Karpas-422 (cell line): ENCODE data around the gene TMSB10. TPM values are rescaled to one million over a fixed set of nuclear protein-coding genes. Genes with fewer than 3 reads are reported as not detected.
"Not testable (repeated sequence)": the region's sequence is repeated elsewhere in the genome, so short reads cannot be mapped to it uniquely, and the experiment has no call there.

Experiments used
- DNase-seq: peaks from one replicate; pipeline ENCODE4 v3.0.0-alpha.2; 2015
- H2AFZ ChIP-seq: fragments of 200-600 bp; sonication (generic); 2 replicates; pipeline ENCODE4 v1.6.1; 2014; ENCODE audit warnings: antibody characterized with exemption, low read length, mixed read lengths
- H3K27ac ChIP-seq: fragments of 200-600 bp; sonication (generic); 2 replicates; pipeline ENCODE4 v1.5.1; 2014; ENCODE audit warnings: mild to moderate bottlenecking, low read length, moderate library complexity
- H3K27me3 ChIP-seq: fragments of 200-600 bp; sonication (generic); 2 replicates; pipeline ENCODE4 v1.6.1; 2014; ENCODE audit warnings: low read length, mixed read lengths
- H3K36me3 ChIP-seq: fragments of 200-600 bp; sonication (generic); 2 replicates; pipeline ENCODE4 v1.6.1; 2014; ENCODE audit warnings: low read length, mixed read lengths; ENCODE audit not compliant: insufficient read depth
- H3K4me1 ChIP-seq: fragments of 200-600 bp; sonication (generic); 2 replicates; pipeline ENCODE4 v1.6.1; 2014; ENCODE audit warnings: mild to moderate bottlenecking, low read length, mixed read lengths
- H3K4me2 ChIP-seq: fragments of 200-600 bp; sonication (generic); 2 replicates; pipeline ENCODE4 v1.6.1; 2014; ENCODE audit warnings: low read length, low read depth, mild to moderate bottlenecking; ENCODE audit not compliant: poor library complexity, severe bottlenecking
- H3K4me3 ChIP-seq: fragments of 200-600 bp; sonication (generic); 2 replicates; pipeline ENCODE4 v1.5.1; 2014; ENCODE audit warnings: mild to moderate bottlenecking, antibody characterized with exemption, low read length, mixed read lengths
- H3K79me2 ChIP-seq: fragments of 200-600 bp; sonication (generic); 2 replicates; pipeline ENCODE4 v1.6.1; 2014; ENCODE audit warnings: mild to moderate bottlenecking, low read length, mixed read lengths
- H3K9ac ChIP-seq: fragments of 200-600 bp; sonication (generic); 2 replicates; pipeline ENCODE4 v1.6.0; 2014; ENCODE audit warnings: low read length
- H3K9me2 ChIP-seq: fragments of 200-600 bp; sonication (generic), shearing (Covaris generic); replicated peaks from 2 replicates; pipeline ENCODE4 v1.6.0; 2014; ENCODE audit warnings: mild to moderate bottlenecking, low read length, moderate library complexity; ENCODE audit not compliant: insufficient read depth
- H3K9me3 ChIP-seq: fragments of 300-700, 200-600 bp; sonication (generic); 2 replicates; pipeline ENCODE4 v1.6.1; 2014; ENCODE audit warnings: low read length, mixed read lengths
- H4K20me1 ChIP-seq: fragments of 200-600 bp; sonication (generic); 2 replicates; pipeline ENCODE4 v1.6.1; 2014; ENCODE audit warnings: mild to moderate bottlenecking, antibody characterized with exemption, low read length, low read depth; ENCODE audit not compliant: insufficient read depth
- total RNA-seq: library from RNA; depleted of rRNA; stranded (reverse); fragments of >200 nt; shearing (Covaris generic); gene quantifications from 2 replicates; pipeline ENCODE4 v1.2.3, GENCODE V29; 2014; ENCODE audit warnings: low replicate concordance

The TMSB10 gene
- total RNA-seq, 1 experiment from 2014 or later: 1,287 TPM

DNA sequence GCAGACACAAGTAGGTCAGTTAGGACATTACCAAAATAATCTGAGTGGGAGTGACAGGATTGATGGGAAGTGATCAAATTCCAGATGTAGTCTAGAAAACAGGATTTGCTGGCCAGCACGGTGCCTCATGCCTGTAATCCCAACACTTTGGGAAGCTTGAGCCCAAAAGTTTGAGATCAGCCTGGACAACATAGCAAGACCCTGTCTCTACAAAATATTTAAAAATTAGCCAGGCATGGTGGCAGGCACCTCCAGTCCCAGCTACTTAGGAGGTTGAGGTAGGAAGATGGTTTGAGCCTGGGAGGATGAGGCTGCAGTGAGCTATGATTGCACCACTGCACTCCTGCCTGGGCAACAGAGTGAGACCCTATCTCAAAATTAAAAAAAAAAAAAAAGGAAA, 29.8 kb upstream of the TMSB10 start:
- not testable (repeated sequence) for H3K4me3 ChIP-seq, H3K27ac ChIP-seq, H3K27me3 ChIP-seq, DNase-seq, H3K79me2 ChIP-seq, H3K9me3 ChIP-seq, H3K4me1 ChIP-seq, H2AFZ ChIP-seq, H3K9me2 ChIP-seq, H3K9ac ChIP-seq, H3K4me2 ChIP-seq, H4K20me1 ChIP-seq, H3K36me3 ChIP-seq

DNA sequence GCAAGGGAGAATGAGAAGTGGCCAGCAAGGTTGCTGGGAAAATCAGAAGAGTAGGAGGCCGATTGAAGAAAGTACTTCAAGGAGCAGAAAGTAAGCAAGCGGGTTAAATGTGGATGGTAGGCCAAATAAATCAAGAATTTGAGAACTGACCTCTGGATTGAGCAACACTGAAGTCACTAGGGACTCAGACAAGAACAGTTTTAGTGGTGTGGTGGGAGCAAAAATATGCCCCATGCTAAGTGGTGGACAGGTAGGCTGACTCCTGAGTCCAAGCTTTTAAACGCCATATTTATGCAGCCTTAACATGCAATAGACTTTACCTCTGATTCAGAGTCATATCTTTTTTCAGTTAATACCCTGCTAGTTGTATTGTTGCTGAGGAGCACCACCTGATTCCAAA, 29.1 kb upstream of the TMSB10 start:
- no peaks in the 10 kb centered on the region for H3K79me2 ChIP-seq
- no peaks in the 10 kb centered on the region for H3K36me3 ChIP-seq
- H3K4me3 ChIP-seq: no peak overlapping the region
- H4K20me1 ChIP-seq: no peaks in the 10 kb centered on the region
- H3K4me1 ChIP-seq: peaks cover 10% of the 10 kb centered on the region
- H3K9ac ChIP-seq: no peak overlapping the region
- no peak overlapping the region for H2AFZ ChIP-seq
- H3K27ac ChIP-seq: no peak overlapping the region
- H3K4me2 ChIP-seq: no peak overlapping the region
- DNase-seq: no peak
- H3K9me3 ChIP-seq: no peaks in the 10 kb centered on the region
- no peaks in the 10 kb centered on the region for H3K9me2 ChIP-seq
- no peaks in the 10 kb centered on the region for H3K27me3 ChIP-seq

DNA sequence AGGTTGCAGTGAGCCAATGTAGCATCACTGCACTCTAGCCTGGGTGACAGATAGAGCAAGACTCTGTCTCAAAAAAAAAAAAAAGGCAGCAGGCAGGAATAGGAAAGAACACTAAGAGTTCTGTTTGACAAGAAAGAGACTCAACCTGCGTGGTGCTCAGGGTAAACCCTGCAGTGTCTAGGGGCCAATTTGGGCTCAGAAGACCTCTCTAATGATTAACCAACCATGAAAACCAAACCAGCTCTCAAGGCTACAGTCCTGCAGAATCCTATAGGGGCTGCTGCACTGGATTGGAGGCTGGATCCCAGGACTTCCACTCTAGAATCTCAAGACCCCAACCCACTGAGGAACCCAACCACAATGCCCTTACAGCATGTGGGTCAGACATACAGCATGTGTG, 27.0 kb upstream of the TMSB10 start:
- no peak overlapping the region for H3K4me3 ChIP-seq
- H3K4me2 ChIP-seq: no peak overlapping the region
- peaks cover 22% of the 10 kb centered on the region for H3K4me1 ChIP-seq

DNA sequence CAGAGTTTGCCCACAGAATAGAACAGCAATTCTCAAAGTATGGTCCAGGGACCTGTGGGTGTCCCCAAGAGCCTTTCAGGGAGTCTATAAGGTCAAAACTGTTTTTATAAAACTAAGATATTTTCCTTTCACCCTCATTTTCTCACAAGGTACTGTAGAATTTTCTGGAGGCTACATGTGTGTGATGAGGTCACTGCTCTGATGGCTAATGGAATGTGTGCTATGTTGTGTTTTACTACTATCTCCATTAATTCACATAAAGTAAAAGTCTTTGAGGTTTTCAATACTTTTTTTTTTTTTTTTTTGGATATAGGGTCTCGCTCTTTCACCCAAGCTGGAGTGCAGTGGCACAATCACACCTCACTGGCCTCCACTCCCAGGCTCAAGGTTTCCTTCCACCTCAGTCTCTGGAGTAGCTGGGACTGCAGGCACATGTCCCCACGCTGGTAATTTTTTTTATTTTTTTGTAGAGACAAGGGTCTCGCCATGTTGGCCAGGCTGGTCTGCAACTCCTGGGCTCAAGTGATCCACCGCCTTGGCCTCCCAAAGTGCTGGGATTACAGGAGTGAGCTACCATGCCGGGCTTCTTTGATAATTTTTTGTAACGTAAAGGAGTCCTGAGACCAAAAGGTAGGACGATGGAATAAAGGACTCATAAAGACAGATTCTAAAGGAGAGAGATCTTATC, 26.4 kb upstream of the TMSB10 start:
- no peak overlapping the region for H2AFZ ChIP-seq
- no peaks in the 10 kb centered on the region for H3K9me2 ChIP-seq
- no peak overlapping the region for H3K9ac ChIP-seq
- no peak for DNase-seq
- no peaks in the 10 kb centered on the region for H3K27me3 ChIP-seq
- H3K79me2 ChIP-seq: no peaks in the 10 kb centered on the region
- H3K4me3 ChIP-seq: no peak overlapping the region
- H3K4me1 ChIP-seq: peaks cover 22% of the 10 kb centered on the region
- H4K20me1 ChIP-seq: no peaks in the 10 kb centered on the region
- no peaks in the 10 kb centered on the region for H3K9me3 ChIP-seq
- no peak overlapping the region for H3K27ac ChIP-seq
- H3K36me3 ChIP-seq: no peaks in the 10 kb centered on the region
- no peak overlapping the region for H3K4me2 ChIP-seq

More for the DNA sequence above, 27.0 kb upstream of the TMSB10 start:
- no peak overlapping the region for H2AFZ ChIP-seq
- no peaks in the 10 kb centered on the region for H3K9me3 ChIP-seq
- no peaks in the 10 kb centered on the region for H3K9me2 ChIP-seq
- no peak overlapping the region for H3K27ac ChIP-seq
- DNase-seq: no peak
- H4K20me1 ChIP-seq: no peaks in the 10 kb centered on the region
- no peak overlapping the region for H3K9ac ChIP-seq
- H3K79me2 ChIP-seq: no peaks in the 10 kb centered on the region
- H3K27me3 ChIP-seq: no peaks in the 10 kb centered on the region
- H3K36me3 ChIP-seq: no peaks in the 10 kb centered on the region

DNA sequence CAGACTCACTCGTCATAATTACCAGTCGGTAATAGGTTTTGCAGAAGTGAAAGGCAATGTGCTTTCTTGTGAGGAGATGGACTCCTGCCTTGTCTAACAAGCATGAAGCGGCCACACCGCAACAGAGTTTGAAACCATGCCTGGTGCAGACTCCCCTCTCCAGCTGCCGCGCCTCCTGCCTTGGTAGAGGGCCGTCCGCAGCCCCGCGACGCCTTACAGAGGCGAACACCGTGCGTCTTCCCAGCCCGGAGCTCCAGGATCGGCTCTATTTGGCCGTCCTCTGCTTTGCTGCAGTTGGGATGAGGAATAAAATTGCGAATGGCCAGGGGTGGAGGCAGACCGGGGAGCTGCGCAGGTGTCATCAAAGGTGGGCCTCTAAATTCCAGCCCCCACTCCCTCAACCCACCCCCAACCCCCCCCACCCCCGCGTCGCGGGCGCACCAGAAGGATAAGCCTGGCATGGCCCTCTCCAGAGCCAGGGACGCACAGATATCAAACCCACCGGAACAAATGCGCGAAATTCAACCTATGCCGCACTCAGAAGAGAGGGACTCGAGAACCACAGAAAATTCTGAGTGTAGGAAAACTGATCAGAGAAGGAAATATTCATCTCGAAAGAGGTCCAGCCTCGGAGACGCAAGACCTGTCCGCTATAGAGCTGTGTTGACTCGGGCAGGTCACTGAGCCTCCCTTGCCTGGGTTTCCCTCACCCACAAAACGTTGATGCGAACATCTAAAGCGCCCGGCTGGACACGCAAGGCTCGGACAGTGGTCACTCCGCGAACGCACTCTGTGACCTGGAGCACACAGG, 25.7 kb upstream of the TMSB10 start:
- H3K4me3 ChIP-seq: no peak overlapping the region
- no peak overlapping the region for H3K4me2 ChIP-seq
- H3K27ac ChIP-seq: no peak overlapping the region
- no peaks in the 10 kb centered on the region for H4K20me1 ChIP-seq
- H3K9me2 ChIP-seq: no peaks in the 10 kb centered on the region
- no peaks in the 10 kb centered on the region for H3K9me3 ChIP-seq
- DNase-seq: no peak
- H3K79me2 ChIP-seq: no peaks in the 10 kb centered on the region
- H3K9ac ChIP-seq: no peak overlapping the region
- H2AFZ ChIP-seq: no peak overlapping the region
- H3K4me1 ChIP-seq: peaks cover 22% of the 10 kb centered on the region
- no peaks in the 10 kb centered on the region for H3K36me3 ChIP-seq
- H3K27me3 ChIP-seq: no peaks in the 10 kb centered on the region

DNA sequence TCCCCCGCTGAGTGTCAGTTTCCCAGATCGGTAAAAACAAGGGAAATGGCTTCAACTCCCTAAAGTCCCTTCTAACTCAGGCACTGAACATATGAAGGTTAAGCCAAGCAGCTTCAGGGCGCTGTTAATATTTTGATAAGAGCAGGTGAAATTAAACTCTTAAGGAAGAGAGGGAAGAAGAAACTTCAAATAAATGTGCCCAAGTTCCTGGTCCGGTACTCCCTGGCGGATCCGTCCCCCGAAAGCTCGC, 25.1 kb upstream of the TMSB10 start:
- Histone ChIP-seq H3K36me3 (no peaks in the 10 kb centered on the region), H3K9ac (0 out of 2 replicates have a peak overlapping the region, but pooled peaks have one; percentile 50), H3K9me2 (no peaks in the 10 kb centered on the region), H3K4me2 (peak overlapping the region; percentile 80), H3K9me3 (no peaks in the 10 kb centered on the region), H3K4me3 (peak overlapping the region; percentile 58), H3K79me2 (no peaks in the 10 kb centered on the region), H4K20me1 (no peaks in the 10 kb centered on the region), H3K27me3 (no peaks in the 10 kb centered on the region), H3K27ac (no peak overlapping the region), H3K4me1 (peaks cover 22% of the 10 kb centered on the region), H2AFZ (no peak overlapping the region)
- no peak for DNase-seq

DNA sequence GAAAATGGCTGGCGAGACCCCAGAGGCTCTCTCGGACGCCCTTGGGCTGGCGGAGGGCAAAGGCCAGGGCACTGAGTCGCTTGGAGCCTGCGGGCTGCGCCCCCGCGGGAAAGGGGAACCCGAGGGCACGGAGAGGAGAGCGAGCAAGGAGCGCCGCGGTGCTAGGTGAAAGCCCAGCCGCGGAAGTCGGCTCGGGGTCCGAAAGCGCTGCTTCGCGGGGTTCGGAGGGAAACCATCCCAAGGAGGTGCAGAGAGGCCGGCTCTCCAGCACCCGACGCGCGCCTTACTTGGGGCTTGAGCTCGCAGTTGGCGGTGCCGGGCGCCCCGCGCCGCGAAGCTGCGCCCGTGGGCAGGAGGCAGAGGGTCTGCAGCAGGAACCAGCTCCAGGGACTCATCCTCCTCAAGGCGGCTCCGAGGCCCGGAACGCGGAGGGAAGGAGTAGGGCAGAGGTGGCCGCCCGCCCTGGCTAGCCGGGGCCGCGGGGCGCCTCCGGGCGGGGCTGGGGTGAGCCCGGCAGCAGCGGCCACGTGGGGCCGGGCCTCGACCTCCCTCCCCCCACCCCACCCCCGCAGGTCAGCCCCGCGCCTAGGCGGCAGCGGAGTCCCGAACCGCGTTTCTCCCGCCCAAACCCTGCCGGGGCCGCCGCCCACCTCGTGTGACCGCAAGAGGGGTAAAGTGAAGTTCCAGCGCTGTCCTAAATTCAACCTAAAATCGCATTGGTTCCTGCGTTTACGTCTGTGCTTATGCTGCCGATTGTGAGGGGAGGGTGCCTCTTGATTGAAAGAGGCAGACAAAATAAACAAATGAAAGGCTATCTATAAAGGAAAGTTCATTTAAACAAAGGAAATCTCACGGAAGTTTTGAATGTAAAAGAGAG, 24.6 kb upstream of the TMSB10 start, which contains the start of gene TRABD2A:
TRABD2A (minus strand) TSS at position 440 of the 877 bp plus-strand sequence; CDS start at position 395, 45 bp downstream.
- H4K20me1 ChIP-seq: no peaks in the 10 kb centered on the region
- peak within 1 kb of the TSS; percentile 82 for H2AFZ ChIP-seq
- H3K36me3 ChIP-seq: no peaks in the 10 kb centered on the region
- peak within 1 kb of the TSS; percentile 50 for H3K9ac ChIP-seq
- H3K4me3 ChIP-seq: peak within 1 kb of the TSS; percentile 58
- peaks cover 22% of the 10 kb centered on the region for H3K4me1 ChIP-seq
- H3K27ac ChIP-seq: no peak within 1 kb of the TSS
- H3K27me3 ChIP-seq: no peaks in the 10 kb centered on the region
- H3K9me2 ChIP-seq: no peaks in the 10 kb centered on the region
- no peak for DNase-seq
- H3K4me2 ChIP-seq: peak within 1 kb of the TSS; percentile 80
- H3K9me3 ChIP-seq: no peaks in the 10 kb centered on the region
- no peaks in the 10 kb centered on the region for H3K79me2 ChIP-seq
